GM12878 (cell line): Measurements from ENCODE around the gene CCS. TPM values are rescaled to one million over a fixed set of nuclear protein-coding genes. Genes with fewer than 3 reads are reported as not detected.

ENCODE experiments used
- ATAC-seq: fragments of 200-7000 bp; cut with Tn5 transposase; 3 replicates; pipeline ENCODE4 v1.9.1; 2020; ENCODE audit warnings: mild to moderate bottlenecking, moderate library complexity
- BruUV-seq: library from RNA; stranded (reverse); fragments of 400-500 nt; replicated peaks from 2 replicates; lab custom pipeline; 2021; lab: Mats Ljungman, UMichigan
- CTCF ChIA-PET: fragments of 300-600 bp; sonication (Branson Sonifier 250); formaldehyde crosslinking; extraction: SDS; loops from one replicate; lab custom pipeline; 2021; ENCODE audit warnings: inconsistent platforms; lab: Yijun Ruan, JAX
- POLR2A ChIA-PET: fragments of 350-600 bp; formaldehyde crosslinking; extraction: SDS; loops from one replicate; lab custom pipeline; 2021; ENCODE audit warnings: inconsistent platforms; lab: Charles Lee
- RAD21 ChIA-PET: fragments of 300-600 bp; sonication (Branson Sonifier 250); formaldehyde crosslinking; loops from one replicate; lab custom pipeline; 2023; ENCODE audit warnings: antibody characterized with exemption; ENCODE audit not compliant: unreplicated experiment; lab: Charles Lee
- SMC1A ChIA-PET: fragments of 300-600 bp; sonication (Branson Sonifier 250); formaldehyde crosslinking; loops from one replicate; lab custom pipeline; 2023; ENCODE audit not compliant: unreplicated experiment, uncharacterized antibody; lab: Charles Lee
- DNase-seq: peaks from one replicate; pipeline ENCODE4 v3.0.0-alpha.2; 2011; ENCODE audit warnings: low read depth, low spot score
- FAIRE-seq: peaks from 3 replicates; lab custom pipeline; 2011; peaks lifted over from hg19 to GRCh38; lab: Jason Lieb, UNC
- H2AFZ ChIP-seq: 2 replicates; pipeline ENCODE4 v1.6.0; 2011; ENCODE audit warnings: low read depth, low read length, control low read depth; ENCODE audit not compliant: control insufficient read depth
- H3K27ac ChIP-seq: 2 replicates; pipeline ENCODE4 v1.5.1; 2011; ENCODE audit warnings: control low read depth; ENCODE audit not compliant: control insufficient read depth, insufficient read depth
- H3K27me3 ChIP-seq, 2 experiments: replicated peaks in 1 of 2; 2 replicates each; pipeline versions ENCODE4 v1.6.0 to v1.6.1; 2011; ENCODE audit warnings: low read length in 1 of 2; ENCODE audit not compliant: control insufficient read depth in 2 of 2, insufficient read depth in 2 of 2
- H3K36me3 ChIP-seq, 2 experiments: 2 replicates each; pipeline ENCODE4 v1.5.1; 2011; ENCODE audit warnings: low read length in 1 of 2; ENCODE audit not compliant: control insufficient read depth in 2 of 2, insufficient read depth in 2 of 2
- H3K4me1 ChIP-seq: 2 replicates; pipeline ENCODE4 v1.6.1; 2011; ENCODE audit warnings: mild to moderate bottlenecking, low read length, moderate library complexity, mixed read lengths; ENCODE audit not compliant: control insufficient read depth, insufficient read depth
- H3K4me2 ChIP-seq: 2 replicates; pipeline ENCODE4 v1.6.0; 2011; ENCODE audit warnings: control low read depth; ENCODE audit not compliant: control insufficient read depth, insufficient read depth
- H3K4me3 ChIP-seq: fragments of 200-600 bp; sonication (generic); 2 replicates; pipeline ENCODE4 v1.5.1; 2016
- H3K79me2 ChIP-seq: 2 replicates; pipeline ENCODE4 v1.6.0; 2011; ENCODE audit warnings: low read length; ENCODE audit not compliant: control insufficient read depth, insufficient read depth
- H3K9ac ChIP-seq: 2 replicates; pipeline ENCODE4 v1.8.0; 2011; ENCODE audit warnings: low read length, control low read depth, mixed read lengths; ENCODE audit not compliant: control insufficient read depth, insufficient read depth
- H3K9me3 ChIP-seq: replicated peaks from 3 replicates; pipeline ENCODE4 v1.5.1; 2011; ENCODE audit warnings: mild to moderate bottlenecking, low read length; ENCODE audit not compliant: control insufficient read depth, insufficient read depth
- H4K20me1 ChIP-seq: 2 replicates; pipeline ENCODE4 v1.6.0; 2011; ENCODE audit not compliant: control insufficient read depth, insufficient read depth
- ASH2L ChIP-seq: fragments of 300-600, 200-600 bp; sonication (generic); IDR thresholded peaks from 2 replicates; pipeline ENCODE4 v1.6.1; 2017; ENCODE audit warnings: low read depth, mild to moderate bottlenecking, borderline replicate concordance
- BCLAF1 ChIP-seq: fragments of 450-650 bp; IDR thresholded peaks from 2 replicates; pipeline ENCODE4 v1.6.1; 2017; ENCODE audit warnings: antibody characterized with exemption, mild to moderate bottlenecking, moderate library complexity
- CEBPZ ChIP-seq: fragments of 150-350 bp; IDR thresholded peaks from 2 replicates; pipeline ENCODE4 v1.6.1; 2016; ENCODE audit warnings: low read depth, low read length
- E4F1 ChIP-seq: fragments of 450-650 bp; IDR thresholded peaks from 2 replicates; pipeline ENCODE4 v1.6.1; 2018; ENCODE audit warnings: borderline replicate concordance, mild to moderate bottlenecking; ENCODE audit not compliant: partially characterized antibody
- POLR2AphosphoS2 ChIP-seq: IDR thresholded peaks from 2 replicates; pipeline ENCODE4 v1.6.1; 2011; ENCODE audit warnings: low read depth, mild to moderate bottlenecking, low read length, improper control_type of control experiment, moderate library complexity
- TCF12 ChIP-seq: IDR thresholded peaks from 2 replicates; pipeline ENCODE4 v1.6.1; 2011; ENCODE audit warnings: low read depth, mild to moderate bottlenecking, low read length
- YY1 ChIP-seq: IDR thresholded peaks from 2 replicates; pipeline ENCODE4 v1.6.1; 2011; ENCODE audit warnings: low read depth, mild to moderate bottlenecking, low read length
- WGBS: methylation state at CpG from one replicate; pipeline ENCODE4 v1.1.6; 2016; ENCODE audit warnings: low lambda C conversion rate; ENCODE audit not compliant: insufficient replicate concordance, insufficient coverage; ENCODE audit errors: missing lambda C conversion rate; 5-methylcytosine and 5-hydroxymethylcytosine counted together
- in situ Hi-C: fragments of 300-500 bp; cut with MboI; formaldehyde crosslinking; loops from 9 replicates; pipeline ENCODE4 v1.14.3; 2018; ENCODE audit warnings: mixed read lengths
- intact Hi-C: fragments of 100-400 bp; cut with micrococcal nuclease; formaldehyde crosslinking; loops from one replicate; pipeline ENCODE4 v1.14.2; 2022; ENCODE audit not compliant: unreplicated experiment
- polyA plus RNA-seq, 11 experiments: library from polyadenylated mRNA; depleted of rRNA in 4 of 11; unstranded in 6 of 11; stranded (reverse) in 5 of 11; fragments of >200 nt; fragmentation: Nextera tagmentation in 4 of 11; fragmentation: Illumina TruSeq in 1 of 11; extraction: Ambion mirVana in 4 of 11; extraction: Trizol in 1 of 11; gene quantifications; 1 replicate in 1 of 11; 2 replicates in 10 of 11; pipeline versions ENCODE4 v1.2.1 to v1.2.3, GENCODE V29; 2011 to 2016; ENCODE audit warnings: inconsistent platforms in 2 of 11, missing spikeins in 2 of 11, low read depth in 1 of 11
- total RNA-seq, 4 experiments: library from RNA; depleted of rRNA in 3 of 4; stranded (reverse); fragments of >200 nt in 3 of 4; fragmentation: Illumina TruSeq in 1 of 4; extraction: Trizol in 1 of 4; gene quantifications; 2 replicates each; pipeline versions ENCODE4 v1.2.1 to v1.2.3, GENCODE V29; 2013 to 2021

The CCS gene
- total and polyA plus RNA-seq, 10 of the 15 experiments (the other 5 are each of a cell fraction or from before 2014, with no cell fraction given): 1.5 to 44.2 (median 30.6) TPM

GRCh38 chr11:66580803-66581202 lies 12.2 kb upstream of the CCS start (continued):
- TF ChIP-seq CEBPZ: no peak

- POLR2A ChIA-PET: interaction anchor here (0.6 to 1.5 kb wide), 4 partner anchors 13 to 97 kb away, joined by 3 to 7 read pairs (median 4); partner anchors contain the start of gene RBM4B
- H3K79me2 ChIP-seq: no peaks in the 10 kb centered on the region
- SMC1A ChIA-PET: interaction anchor here (1.1 to 5.7 kb wide), 3 partner anchors 11 to 97 kb away, joined by 3 to 74 read pairs (median 6); partner anchors contain the start of genes CCDC87, CCS and RBM4B
- H3K4me2 ChIP-seq: no peak overlapping the region
- no peaks in the 10 kb centered on the region for H3K36me3 ChIP-seq
- H2AFZ ChIP-seq: no peak overlapping the region
- in situ Hi-C loops (no loop called here), intact Hi-C loops (no loop called here)
- H3K27ac ChIP-seq: no peak overlapping the region
- no peaks in the 10 kb centered on the region; the same call in 1 of the 2 replicates for H3K4me1 ChIP-seq
- DNase-seq: no peak
- CTCF ChIA-PET: interaction anchor here (0.9 to 8.3 kb wide), 6 partner anchors 10 to 249 kb away, joined by 3 to 166 read pairs (median 7); partner anchors contain the start of genes CCDC87, CCS, RBM4 and RBM4B
- H4K20me1 ChIP-seq: no peaks in the 10 kb centered on the region
- H3K9ac ChIP-seq: no peak overlapping the region
- peaks cover 2% of the 10 kb centered on the region; the same call in 1 of the 3 replicates for H3K9me3 ChIP-seq
- H3K27me3 ChIP-seq: no peaks in the 10 kb centered on the region
- 30% methylated on average over 3 of the region's 3 CpGs for WGBS
- no TSS peak for BruUV-seq
- no peak for FAIRE-seq
- H3K4me3 ChIP-seq: no peak overlapping the region
- TF ChIP-seq YY1 (no peak), TCF12 (no peak), E4F1 (no peak), POLR2AphosphoS2 (no peak), BCLAF1 (no peak), ASH2L (no peak)
- no peak for ATAC-seq
- RAD21 ChIA-PET: interaction anchor here (0.8 to 1.5 kb wide), 4 partner anchors 30 to 97 kb away, joined by 3 to 14 read pairs (median 4); partner anchors contain the start of gene RBM4B
Observed at GRCh38 chr11:66581261-66581660, 11.7 kb upstream of the CCS start.
